Esophagus muscularis mucosa (tissue), 4 donors: ENCODE measurements around the gene DPF3. TPM values are rescaled to one million over a fixed set of nuclear protein-coding genes. Genes with fewer than 3 reads are reported as not detected.

Experiments
- DNase-seq: peaks from one replicate; pipeline ENCODE4 v3.0.0-alpha.2; 2017; ENCODE audit errors: extremely low spot score
- H3K27ac ChIP-seq, 4 donors: fragments of 200-600 bp; sonication (generic); replicated peaks in 1 of 4; 1 replicate in 3 of 4; 2 replicates in 1 of 4; pipeline ENCODE4 v1.5.1; 2016 to 2019; ENCODE audit warnings: mild to moderate bottlenecking in 1 of 4
- H3K27me3 ChIP-seq, 4 donors: fragments of 200-600 bp; sonication (generic); one replicate each; pipeline versions ENCODE4 v1.5.1 to v1.6.0; 2016 to 2019
- H3K36me3 ChIP-seq, 4 donors: fragments of 200-600 bp; sonication (generic); one replicate each; pipeline ENCODE4 v1.5.1; 2016 to 2019
- H3K4me1 ChIP-seq, 4 donors: fragments of 200-600 bp; sonication (generic); one replicate each; pipeline ENCODE4 v1.5.1; 2016 to 2019
- H3K4me3 ChIP-seq, 4 donors: fragments of 200-600 bp; sonication (generic); 1 replicate in 2 of 4; 2 replicates in 2 of 4; pipeline ENCODE4 v1.5.1; 2016 to 2019; ENCODE audit warnings: mild to moderate bottlenecking in 4 of 4, moderate library complexity in 1 of 4
- H3K9me3 ChIP-seq, 4 donors: fragments of 200-600 bp; sonication (generic); 1 replicate in 3 of 4; 2 replicates in 1 of 4; pipeline ENCODE4 v1.5.1; 2016 to 2019
- CTCF ChIP-seq, 3 experiments: fragments of 200-600 bp in 2 of 3; fragments of 450-650 bp in 1 of 3; sonication (generic) in 2 of 3; IDR thresholded peaks; one replicate each; pipeline ENCODE4 v1.5.1; 2017 to 2019; ENCODE audit warnings: antibody characterized with exemption in 3 of 3, mild to moderate bottlenecking in 2 of 3, moderate library complexity in 1 of 3
- EP300 ChIP-seq: sonication (generic); formaldehyde crosslinking; IDR thresholded peaks from one replicate; pipeline ENCODE4 v1.6.1; 2017; ENCODE audit warnings: antibody characterized with exemption
- POLR2A ChIP-seq: fragments of 450-650 bp; IDR thresholded peaks from one replicate; pipeline ENCODE4 v1.6.1; 2017; ENCODE audit warnings: antibody characterized with exemption, moderate library complexity, mild to moderate bottlenecking, low read depth
- POLR2AphosphoS5 ChIP-seq, 2 donors: sonication (generic); formaldehyde crosslinking; IDR thresholded peaks; one replicate each; pipeline ENCODE4 v1.6.1; 2017; ENCODE audit warnings: antibody characterized with exemption in 2 of 2
- WGBS: methylation state at CpG from one replicate; pipeline ENCODE4 v1.1.5; 2018; 5-methylcytosine and 5-hydroxymethylcytosine counted together
- intact Hi-C: fragments of 100-400 bp; cut with DNase I; formaldehyde crosslinking; loops from one replicate; pipeline ENCODE4 v1.15.1; 2023
- total RNA-seq, 4 donors: library from RNA; depleted of rRNA; stranded (reverse); fragments of >200 nt; gene quantifications; one replicate each; pipeline versions ENCODE4 v1.1.0 to v1.2.1, GENCODE V29; 2016

The DPF3 gene
- total RNA-seq, 4 donors from 2014 or later, result 0.78 to 2.5 (median 1.7) TPM

- H3K27me3 ChIP-seq, result no peaks in the 10 kb centered on the region
- no peak for TF ChIP-seq CTCF (IDR thresholded peaks at IDR 0.05)
- TF ChIP-seq EP300, result no peak
- no peak for TF ChIP-seq POLR2AphosphoS5 (IDR thresholded peaks at IDR 0.05)
- TF ChIP-seq POLR2A, result no peak
- 80% methylated on average over 4 of the region's 4 CpGs for WGBS
- no peak for DNase-seq
- intact Hi-C loops, result loop anchor here (10.0 kb wide), 1 partner anchor 86 kb away; no protein-coding TSS in a partner anchor
- peak overlapping the region in 2 of 4 donors; percentile 32 to 65 for H3K27ac ChIP-seq
- H3K4me1 ChIP-seq, result peaks cover 9 to 31% (median 19%) of the 10 kb centered on the region in 4 donors
- no peaks in the 10 kb centered on the region for H3K36me3 ChIP-seq
- no peak overlapping the region for H3K4me3 ChIP-seq
- H3K9me3 ChIP-seq, result no peaks in the 10 kb centered on the region
Observed at GRCh38 chr14:72800848-72801370, 93.0 kb downstream of the DPF3 start.

- no peaks in the 10 kb centered on the region for H3K27me3 ChIP-seq
- no peak overlapping the region for H3K4me3 ChIP-seq
- intact Hi-C loops, result loop anchor here (10.0 kb wide), 1 partner anchor 85 kb away; no protein-coding TSS in a partner anchor
- no peak for DNase-seq
- no peak overlapping the region for H3K27ac ChIP-seq
- WGBS, result 87% methylated on average over 2 of the region's 2 CpGs
- H3K36me3 ChIP-seq, result no peaks in the 10 kb centered on the region
- H3K9me3 ChIP-seq, result no peaks in the 10 kb centered on the region
- TF ChIP-seq POLR2AphosphoS5 (IDR thresholded peaks at IDR 0.05) (no peak), POLR2A (no peak), EP300 (no peak), CTCF (IDR thresholded peaks at IDR 0.05) (no peak)
- peaks cover 9 to 31% (median 19%) of the 10 kb centered on the region in 4 donors for H3K4me1 ChIP-seq
Observed at GRCh38 chr14:72800296-72800695, 93.6 kb downstream of the DPF3 start.

GRCh38 chr14:72796935-72797334 is 97.0 kb downstream of the DPF3 start:
- Histone ChIP-seq H3K4me3 (no peak overlapping the region), H3K27me3 (no peaks in the 10 kb centered on the region), H3K9me3 (no peaks in the 10 kb centered on the region), H3K4me1 (peaks cover 0 to 22% (median 10%) of the 10 kb centered on the region in 4 donors), H3K27ac (no peak overlapping the region), H3K36me3 (no peaks in the 10 kb centered on the region)
- no peak for DNase-seq
- 97% methylated on average over 6 of the region's 6 CpGs for WGBS
- TF ChIP-seq POLR2A (no peak), EP300 (no peak), CTCF (IDR thresholded peaks at IDR 0.05) (no peak), POLR2AphosphoS5 (IDR thresholded peaks at IDR 0.05) (no peak)
- intact Hi-C loops, result no loop called here

GRCh38 chr14:72793156-72793939 is 100.6 kb downstream of the DPF3 start:
- TF ChIP-seq POLR2AphosphoS5 (IDR thresholded peaks at IDR 0.05) (no peak), EP300 (no peak), POLR2A (no peak), CTCF (IDR thresholded peaks at IDR 0.05) (no peak)
- Histone ChIP-seq H3K4me3 (no peak overlapping the region), H3K4me1 (peaks cover 0 to 25% (median 12%) of the 10 kb centered on the region in 4 donors), H3K9me3 (no peaks in the 10 kb centered on the region), H3K36me3 (no peaks in the 10 kb centered on the region), H3K27ac (no peak overlapping the region), H3K27me3 (no peaks in the 10 kb centered on the region)
- DNase-seq, result no peak
- intact Hi-C loops, result no loop called here
- WGBS, result 81% methylated on average over 7 of the region's 7 CpGs
